DMS153 (cell line): ENCODE results near the gene LRRC70.
"Not testable (repeated sequence)": the region's sequence is repeated elsewhere in the genome, so short reads cannot be mapped to it uniquely, and the experiment has no call there.

ENCODE experiments used
- DNase-seq: peaks from one replicate; lab custom pipeline; 2025; lab: John Stamatoyannopoulos, UW

The LRRC70 gene

GRCh38 chr5:62608529-62609511 lies 30.2 kb downstream of the LRRC70 start:
- no peak for DNase-seq

GRCh38 chr5:62614355-62614754 lies 35.7 kb downstream of the LRRC70 start:
- DNase-seq, result no peak

GRCh38 chr5:62616615-62617277 lies 38.1 kb downstream of the LRRC70 start:
- DNase-seq, result no peak

GRCh38 chr5:62617943-62618342 lies 39.3 kb downstream of the LRRC70 start:
- DNase-seq, result no peak

GRCh38 chr5:62620761-62621160 lies 42.1 kb downstream of the LRRC70 start:
- DNase-seq, result no peak

- no peak for DNase-seq
These were observed 42.7 kb downstream of the LRRC70 start for GRCh38 chr5:62621280-62621679.

GRCh38 chr5:62623271-62623670 lies 44.7 kb downstream of the LRRC70 start:
- DNase-seq, result no peak

- not testable (repeated sequence) for DNase-seq
These were observed 45.8 kb downstream of the LRRC70 start for GRCh38 chr5:62624436-62624835.

- DNase-seq, result no peak
These were observed 47.9 kb downstream of the LRRC70 start for GRCh38 chr5:62626534-62626933.

GRCh38 chr5:62627121-62627520 lies 48.5 kb downstream of the LRRC70 start:
- no peak for DNase-seq

GRCh38 chr5:62627901-62628300 lies 49.3 kb downstream of the LRRC70 start:
- no peak for DNase-seq
